A673 (cell line): ENCODE measurements around the gene CCDC13. TPM values are rescaled to one million over a fixed set of nuclear protein-coding genes. Genes with fewer than 3 reads are reported as not detected.

ENCODE experiments used
- BruUV-seq: library from RNA; stranded (reverse); fragments of 400-500 nt; replicated peaks from 2 replicates; lab custom pipeline; 2021; lab: Mats Ljungman, UMichigan
- CTCF ChIA-PET: fragments of 300-600 bp; sonication (Branson Sonifier 250); formaldehyde crosslinking; loops from one replicate; lab custom pipeline; 2022; ENCODE audit warnings: antibody characterized with exemption; lab: Charles Lee
- POLR2A ChIA-PET: fragments of 300-600 bp; sonication (Branson Sonifier 250); formaldehyde crosslinking; loops from one replicate; lab custom pipeline; 2022; ENCODE audit warnings: antibody characterized with exemption; ENCODE audit not compliant: low non-redundant PET; lab: Charles Lee
- DNase-seq: peaks from one replicate; pipeline ENCODE4 v3.0.0-alpha.2; 2015; ENCODE audit warnings: low spot score
- H3K27ac ChIP-seq: fragments of 200-600 bp; sonication (generic); 2 replicates; pipeline ENCODE4 v1.5.1; 2016; ENCODE audit warnings: mixed run types, low read depth, mild to moderate bottlenecking, mixed read lengths, antibody characterized with exemption, low read length; ENCODE audit not compliant: poor library complexity, severe bottlenecking
- H3K27me3 ChIP-seq: fragments of 200-600 bp; sonication (generic); replicated peaks from 2 replicates; pipeline ENCODE4 v1.6.1; 2017; ENCODE audit warnings: mixed run types, low read depth, mild to moderate bottlenecking, mixed read lengths, antibody characterized with exemption, low read length; ENCODE audit not compliant: insufficient read depth, poor library complexity
- H3K36me3 ChIP-seq: fragments of 200-600 bp; sonication (generic); 2 replicates; pipeline ENCODE4 v1.6.1; 2016; ENCODE audit warnings: mixed run types, mild to moderate bottlenecking, mixed read lengths, antibody characterized with exemption, low read length; ENCODE audit not compliant: insufficient read depth, poor library complexity, severe bottlenecking
- H3K4me1 ChIP-seq: fragments of 200-600 bp; sonication (generic); 2 replicates; pipeline ENCODE4 v1.6.1; 2017; ENCODE audit warnings: mixed run types, mild to moderate bottlenecking, mixed read lengths, antibody characterized with exemption, low read length; ENCODE audit not compliant: insufficient read depth, poor library complexity, severe bottlenecking
- H3K4me3 ChIP-seq: fragments of 200-600 bp; sonication (generic); 2 replicates; pipeline ENCODE4 v1.5.1; 2016; ENCODE audit warnings: low read depth, mixed run types, mild to moderate bottlenecking, mixed read lengths, low read length; ENCODE audit not compliant: poor library complexity, severe bottlenecking
- H3K9me3 ChIP-seq: fragments of 200-600 bp; sonication (generic); 2 replicates; pipeline ENCODE4 v1.6.1; 2016; ENCODE audit warnings: mixed run types, low read depth, mild to moderate bottlenecking, mixed read lengths, antibody characterized with exemption, low read length; ENCODE audit not compliant: poor library complexity, severe bottlenecking
- EZH2 ChIP-seq: fragments of 200-600 bp; sonication (generic); IDR thresholded peaks from 2 replicates; pipeline ENCODE4 v1.6.1; 2017; ENCODE audit warnings: borderline replicate concordance, low read depth, mild to moderate bottlenecking, mixed read lengths, antibody characterized with exemption, low read length; ENCODE audit not compliant: poor library complexity, severe bottlenecking
- intact Hi-C: fragments of 100-400 bp; cut with micrococcal nuclease; formaldehyde crosslinking; loops from one replicate; pipeline ENCODE4 v1.10.0; 2022; ENCODE audit not compliant: unreplicated experiment
- total RNA-seq: library from RNA; stranded (reverse); gene quantifications from 2 replicates; pipeline ENCODE4 v1.2.3, GENCODE V29; 2021
- TF ChIP-seq, protein P1 (sequence below): fragments of 300-800, 200-600 bp; sonication (generic); conservative IDR thresholded peaks from 2 replicates; pipeline ENCODE4 v1.5.1; 2017; ENCODE audit warnings: low read depth, mild to moderate bottlenecking, antibody characterized with exemption, low read length, moderate library complexity, mixed read lengths

Gene CCDC13
- total RNA-seq, 1 experiment from 2014 or later: not detected

GRCh38 chr3:42739401-42740158 lies 33.5 kb downstream of the CCDC13 start:
- H3K27ac ChIP-seq: no peak overlapping the region
- ChIA-PET POLR2A (no interaction called here), CTCF (no interaction called here)
- DNase-seq: no peak
- H3K9me3 ChIP-seq: no peaks in the 10 kb centered on the region
- no TSS peak for BruUV-seq
- TF ChIP-seq, protein P1, sequence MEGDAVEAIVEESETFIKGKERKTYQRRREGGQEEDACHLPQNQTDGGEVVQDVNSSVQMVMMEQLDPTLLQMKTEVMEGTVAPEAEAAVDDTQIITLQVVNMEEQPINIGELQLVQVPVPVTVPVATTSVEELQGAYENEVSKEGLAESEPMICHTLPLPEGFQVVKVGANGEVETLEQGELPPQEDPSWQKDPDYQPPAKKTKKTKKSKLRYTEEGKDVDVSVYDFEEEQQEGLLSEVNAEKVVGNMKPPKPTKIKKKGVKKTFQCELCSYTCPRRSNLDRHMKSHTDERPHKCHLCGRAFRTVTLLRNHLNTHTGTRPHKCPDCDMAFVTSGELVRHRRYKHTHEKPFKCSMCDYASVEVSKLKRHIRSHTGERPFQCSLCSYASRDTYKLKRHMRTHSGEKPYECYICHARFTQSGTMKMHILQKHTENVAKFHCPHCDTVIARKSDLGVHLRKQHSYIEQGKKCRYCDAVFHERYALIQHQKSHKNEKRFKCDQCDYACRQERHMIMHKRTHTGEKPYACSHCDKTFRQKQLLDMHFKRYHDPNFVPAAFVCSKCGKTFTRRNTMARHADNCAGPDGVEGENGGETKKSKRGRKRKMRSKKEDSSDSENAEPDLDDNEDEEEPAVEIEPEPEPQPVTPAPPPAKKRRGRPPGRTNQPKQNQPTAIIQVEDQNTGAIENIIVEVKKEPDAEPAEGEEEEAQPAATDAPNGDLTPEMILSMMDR: no peak
- TF ChIP-seq EZH2: no peak
- H3K36me3 ChIP-seq: no peaks in the 10 kb centered on the region
- intact Hi-C loops: loop anchor here (10.0 kb wide), 1 partner anchor 165 kb away; no protein-coding TSS in a partner anchor
- H3K27me3 ChIP-seq: no peaks in the 10 kb centered on the region
- no peaks in the 10 kb centered on the region for H3K4me1 ChIP-seq
- H3K4me3 ChIP-seq: no peak overlapping the region

GRCh38 chr3:42736531-42736930 lies 36.5 kb downstream of the CCDC13 start:
- BruUV-seq: no TSS peak
- Histone ChIP-seq H3K9me3 (no peaks in the 10 kb centered on the region), H3K36me3 (no peaks in the 10 kb centered on the region), H3K4me1 (no peaks in the 10 kb centered on the region), H3K4me3 (no peak overlapping the region), H3K27ac (no peak overlapping the region), H3K27me3 (no peaks in the 10 kb centered on the region)
- ChIA-PET POLR2A (no interaction called here), CTCF (no interaction called here)
- TF ChIP-seq, protein P1: no peak
- TF ChIP-seq EZH2: no peak
- DNase-seq: no peak
- intact Hi-C loops: no loop called here

DNA sequence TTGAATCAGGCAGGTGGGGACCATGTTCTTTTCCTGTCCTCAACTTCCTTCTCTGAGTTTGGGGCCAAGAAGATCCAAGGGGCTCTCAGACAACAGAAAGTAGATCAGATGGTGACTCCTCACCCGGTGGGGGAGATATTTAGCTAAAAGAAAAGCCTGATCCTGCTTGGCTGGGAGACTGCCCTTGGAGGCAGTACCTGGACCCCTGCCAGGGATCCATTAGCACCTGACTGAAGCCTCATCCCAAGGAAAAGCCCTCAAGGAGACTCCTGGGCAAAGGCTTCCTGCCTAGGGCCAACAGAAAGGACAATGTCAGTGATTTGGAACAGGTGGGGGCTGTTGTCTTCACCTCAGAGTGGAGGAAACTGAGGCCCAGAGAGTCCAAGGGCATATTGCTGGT lies 37.0 kb downstream of the CCDC13 start:
- Histone ChIP-seq H3K4me1 (no peaks in the 10 kb centered on the region), H3K27ac (no peak overlapping the region), H3K4me3 (no peak overlapping the region), H3K27me3 (no peaks in the 10 kb centered on the region), H3K9me3 (no peaks in the 10 kb centered on the region), H3K36me3 (no peaks in the 10 kb centered on the region)
- intact Hi-C loops: no loop called here
- no peak for TF ChIP-seq EZH2
- TF ChIP-seq, protein P1: no peak
- ChIA-PET CTCF (no interaction called here), POLR2A (no interaction called here)
- no TSS peak for BruUV-seq
- no peak for DNase-seq
